Ecto neural progenitor cell (in vitro differentiated cells): ENCODE results near the gene PRUNE2.
"Not testable (repeated sequence)": the region's sequence is repeated elsewhere in the genome, so short reads cannot be mapped to it uniquely, and the experiment has no call there.

Experiments used
- DNase-seq: peaks from one replicate; pipeline ENCODE4 v3.0.0-alpha.2; 2018; ENCODE audit warnings: low spot score

Gene PRUNE2

GRCh38 chr9:76789840-76790239 is 116.1 kb downstream of the PRUNE2 start:
- no peak for DNase-seq

GRCh38 chr9:76787677-76788076 is 118.2 kb downstream of the PRUNE2 start:
- no peak for DNase-seq

GRCh38 chr9:76785501-76785900 is 120.4 kb downstream of the PRUNE2 start:
- no peak for DNase-seq

GRCh38 chr9:76784881-76785280 is 121.0 kb downstream of the PRUNE2 start:
- no peak for DNase-seq

GRCh38 chr9:76772686-76773445 is 133.0 kb downstream of the PRUNE2 start:
- no peak for DNase-seq

GRCh38 chr9:76766126-76766525 is 139.8 kb downstream of the PRUNE2 start:
- no peak for DNase-seq

GRCh38 chr9:76764138-76764537 is 141.8 kb downstream of the PRUNE2 start, which contains the start of gene PCA3:
PCA3 (plus strand) TSS chr9:76764438.
- DNase-seq: no peak

GRCh38 chr9:76761448-76761847 is 144.5 kb downstream of the PRUNE2 start:
- DNase-seq: no peak

GRCh38 chr9:76759732-76760131 is 146.2 kb downstream of the PRUNE2 start:
- no peak for DNase-seq

GRCh38 chr9:76758476-76758875 is 147.4 kb downstream of the PRUNE2 start:
- DNase-seq: no peak

- no peak for DNase-seq
Measured at GRCh38 chr9:76756941-76757673, 148.8 kb downstream of the PRUNE2 start.

GRCh38 chr9:76756268-76756640 is 149.7 kb downstream of the PRUNE2 start:
- DNase-seq: peak; percentile 62

- DNase-seq: no peak
Measured at GRCh38 chr9:76751001-76751400, 154.9 kb downstream of the PRUNE2 start.

- DNase-seq: no peak
Measured at GRCh38 chr9:76744336-76744735, 161.6 kb downstream of the PRUNE2 start.

GRCh38 chr9:76743931-76744330 is 162.0 kb downstream of the PRUNE2 start:
- DNase-seq: no peak

GRCh38 chr9:76742890-76743289 is 163.0 kb downstream of the PRUNE2 start:
- DNase-seq: not testable (repeated sequence)

- DNase-seq: no peak
Measured at GRCh38 chr9:76741524-76741923, 164.4 kb downstream of the PRUNE2 start.

GRCh38 chr9:76738402-76738801 is 167.5 kb downstream of the PRUNE2 start:
- DNase-seq: no peak

GRCh38 chr9:76737154-76737902 is 168.6 kb downstream of the PRUNE2 start:
- no peak for DNase-seq

- no peak for DNase-seq
Measured at GRCh38 chr9:76734716-76735115, 171.2 kb downstream of the PRUNE2 start.

GRCh38 chr9:76733096-76733495 is 172.8 kb downstream of the PRUNE2 start:
- no peak for DNase-seq

- DNase-seq: no peak
Measured at GRCh38 chr9:76732341-76732958, 173.5 kb downstream of the PRUNE2 start.
